ENCODE measurements around the gene PRX. TPM values are rescaled to one million over a fixed set of nuclear protein-coding genes. Genes with fewer than 3 reads are reported as not detected.
A peak's percentile ranks its signal among the peaks of the same experiment; 100 is the strongest.

Gene PRX
- total and polyA plus RNA-seq, 2 of the 13 experiments (the other 11 are each of a cell fraction or from before 2014, with no cell fraction given): 0.66 TPM

DNA sequence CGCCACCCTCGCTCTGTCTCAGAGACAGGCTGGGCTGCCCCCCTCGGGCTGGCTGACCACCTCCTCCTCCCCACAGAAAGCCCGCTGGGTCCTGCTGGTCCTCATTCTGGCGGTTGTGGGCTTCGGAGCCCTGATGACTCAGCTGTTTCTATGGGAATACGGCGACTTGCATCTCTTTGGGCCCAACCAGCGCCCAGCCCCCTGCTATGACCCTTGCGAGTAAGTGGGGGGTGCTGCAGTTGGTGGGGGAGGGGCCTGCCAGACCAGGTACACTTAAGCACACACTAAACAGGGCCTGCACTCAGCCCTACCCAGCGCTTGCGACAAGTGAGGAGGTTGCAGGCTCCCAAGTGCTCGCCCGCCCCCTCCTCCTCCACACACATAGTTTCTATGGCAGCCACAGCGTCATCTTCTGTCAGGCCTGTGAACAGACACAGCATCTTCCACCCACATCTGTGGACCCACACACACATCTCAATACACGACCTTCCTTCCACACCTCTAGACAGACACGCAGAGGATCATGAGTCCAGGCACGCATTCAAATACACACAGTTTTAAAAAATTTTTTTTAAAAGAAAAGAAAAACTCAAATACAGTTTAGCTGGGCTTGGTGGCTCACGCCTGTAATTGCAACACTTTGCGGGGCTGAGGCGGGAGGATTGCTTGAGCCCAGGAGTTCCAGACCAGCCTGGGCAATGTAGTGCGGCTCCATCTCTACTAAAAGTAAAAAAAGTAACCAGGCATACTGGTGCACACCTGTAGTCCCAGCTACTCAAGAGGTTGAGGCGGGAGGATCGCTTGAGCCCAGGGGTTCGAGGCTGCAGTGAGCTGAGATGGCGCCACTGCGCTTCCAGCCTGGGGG, 46.2 kb downstream of the PRX start:
- no TSS peak for BruUV-seq (replicated peaks)

More for the DNA sequence above, 46.2 kb downstream of the PRX start:
- FAIRE-seq: no peak
- peaks cover 3 to 12% of the 10 kb centered on the region in 2 experiments; a peak in 3 of 5 replicates for H3K36me3 ChIP-seq (replicated peaks in 1 of 2; ENCODE audit: control insufficient read depth in 1 of 2, insufficient read depth in 2 of 2, low read length in 2 of 2)
- ChIA-PET POLR2A (no interaction called here), CTCF (ENCODE audit: low intra/inter-chr PET ratio, low total read pairs) (no interaction called here)
- H3K9ac ChIP-seq (ENCODE audit: insufficient read depth, low read depth, low read length): no peak overlapping the region
- intact Hi-C loops (cut with micrococcal nuclease; ENCODE audit: unreplicated experiment): no loop called here
- no peaks in the 10 kb centered on the region for H3K79me2 ChIP-seq (ENCODE audit: insufficient read depth, low read length)
- no peak overlapping the region for H3K4me3 ChIP-seq (replicated peaks in 1 of 3; ENCODE audit: insufficient read depth in 1 of 3, low read depth in 2 of 3, low read length in 3 of 3)
- no peak for TF ChIP-seq ZNF383 (CRISPR knock-in tag; IDR thresholded peaks at IDR 0.05; ENCODE audit: borderline replicate concordance)
- TF ChIP-seq TCF7 (IDR thresholded peaks at IDR 0.05; ENCODE audit: low read depth): no peak
- TF ChIP-seq, protein P1, sequence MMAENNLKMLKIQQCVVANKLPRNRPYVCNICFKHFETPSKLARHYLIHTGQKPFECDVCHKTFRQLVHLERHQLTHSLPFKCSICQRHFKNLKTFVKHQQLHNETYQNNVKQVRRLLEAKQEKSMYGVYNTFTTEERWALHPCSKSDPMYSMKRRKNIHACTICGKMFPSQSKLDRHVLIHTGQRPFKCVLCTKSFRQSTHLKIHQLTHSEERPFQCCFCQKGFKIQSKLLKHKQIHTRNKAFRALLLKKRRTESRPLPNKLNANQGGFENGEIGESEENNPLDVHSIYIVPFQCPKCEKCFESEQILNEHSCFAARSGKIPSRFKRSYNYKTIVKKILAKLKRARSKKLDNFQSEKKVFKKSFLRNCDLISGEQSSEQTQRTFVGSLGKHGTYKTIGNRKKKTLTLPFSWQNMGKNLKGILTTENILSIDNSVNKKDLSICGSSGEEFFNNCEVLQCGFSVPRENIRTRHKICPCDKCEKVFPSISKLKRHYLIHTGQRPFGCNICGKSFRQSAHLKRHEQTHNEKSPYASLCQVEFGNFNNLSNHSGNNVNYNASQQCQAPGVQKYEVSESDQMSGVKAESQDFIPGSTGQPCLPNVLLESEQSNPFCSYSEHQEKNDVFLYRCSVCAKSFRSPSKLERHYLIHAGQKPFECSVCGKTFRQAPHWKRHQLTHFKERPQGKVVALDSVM (CRISPR knock-in tag; IDR thresholded peaks at IDR 0.05): no peak
- TF ChIP-seq ZBTB7B (CRISPR knock-in tag; IDR thresholded peaks at IDR 0.05): no peak
- peak; percentile 42 to 73 for TF ChIP-seq MAFK (conservative IDR thresholded peaks at IDR 0.05 in 1 of 2, IDR thresholded peaks at IDR 0.05 in 1 of 2; ENCODE audit: low read length in 2 of 2)
- TF ChIP-seq AGO2 (optimal IDR thresholded peaks at IDR 0.05; ENCODE audit: low read depth, low read length): no peak
- no peak for TF ChIP-seq ZNF251 (CRISPR knock-in tag; IDR thresholded peaks at IDR 0.05)
- TF ChIP-seq HNRNPLL (IDR thresholded peaks at IDR 0.05; ENCODE audit: low read depth, low read length, poor library complexity, severe bottlenecking): no peak
- TF ChIP-seq NR1H2 (CRISPR knock-in tag; IDR thresholded peaks at IDR 0.05; ENCODE audit: borderline replicate concordance, low read depth): no peak
- no peak for TF ChIP-seq ZNF605 (CRISPR knock-in tag; IDR thresholded peaks at IDR 0.05)
- TF ChIP-seq, protein P2, sequence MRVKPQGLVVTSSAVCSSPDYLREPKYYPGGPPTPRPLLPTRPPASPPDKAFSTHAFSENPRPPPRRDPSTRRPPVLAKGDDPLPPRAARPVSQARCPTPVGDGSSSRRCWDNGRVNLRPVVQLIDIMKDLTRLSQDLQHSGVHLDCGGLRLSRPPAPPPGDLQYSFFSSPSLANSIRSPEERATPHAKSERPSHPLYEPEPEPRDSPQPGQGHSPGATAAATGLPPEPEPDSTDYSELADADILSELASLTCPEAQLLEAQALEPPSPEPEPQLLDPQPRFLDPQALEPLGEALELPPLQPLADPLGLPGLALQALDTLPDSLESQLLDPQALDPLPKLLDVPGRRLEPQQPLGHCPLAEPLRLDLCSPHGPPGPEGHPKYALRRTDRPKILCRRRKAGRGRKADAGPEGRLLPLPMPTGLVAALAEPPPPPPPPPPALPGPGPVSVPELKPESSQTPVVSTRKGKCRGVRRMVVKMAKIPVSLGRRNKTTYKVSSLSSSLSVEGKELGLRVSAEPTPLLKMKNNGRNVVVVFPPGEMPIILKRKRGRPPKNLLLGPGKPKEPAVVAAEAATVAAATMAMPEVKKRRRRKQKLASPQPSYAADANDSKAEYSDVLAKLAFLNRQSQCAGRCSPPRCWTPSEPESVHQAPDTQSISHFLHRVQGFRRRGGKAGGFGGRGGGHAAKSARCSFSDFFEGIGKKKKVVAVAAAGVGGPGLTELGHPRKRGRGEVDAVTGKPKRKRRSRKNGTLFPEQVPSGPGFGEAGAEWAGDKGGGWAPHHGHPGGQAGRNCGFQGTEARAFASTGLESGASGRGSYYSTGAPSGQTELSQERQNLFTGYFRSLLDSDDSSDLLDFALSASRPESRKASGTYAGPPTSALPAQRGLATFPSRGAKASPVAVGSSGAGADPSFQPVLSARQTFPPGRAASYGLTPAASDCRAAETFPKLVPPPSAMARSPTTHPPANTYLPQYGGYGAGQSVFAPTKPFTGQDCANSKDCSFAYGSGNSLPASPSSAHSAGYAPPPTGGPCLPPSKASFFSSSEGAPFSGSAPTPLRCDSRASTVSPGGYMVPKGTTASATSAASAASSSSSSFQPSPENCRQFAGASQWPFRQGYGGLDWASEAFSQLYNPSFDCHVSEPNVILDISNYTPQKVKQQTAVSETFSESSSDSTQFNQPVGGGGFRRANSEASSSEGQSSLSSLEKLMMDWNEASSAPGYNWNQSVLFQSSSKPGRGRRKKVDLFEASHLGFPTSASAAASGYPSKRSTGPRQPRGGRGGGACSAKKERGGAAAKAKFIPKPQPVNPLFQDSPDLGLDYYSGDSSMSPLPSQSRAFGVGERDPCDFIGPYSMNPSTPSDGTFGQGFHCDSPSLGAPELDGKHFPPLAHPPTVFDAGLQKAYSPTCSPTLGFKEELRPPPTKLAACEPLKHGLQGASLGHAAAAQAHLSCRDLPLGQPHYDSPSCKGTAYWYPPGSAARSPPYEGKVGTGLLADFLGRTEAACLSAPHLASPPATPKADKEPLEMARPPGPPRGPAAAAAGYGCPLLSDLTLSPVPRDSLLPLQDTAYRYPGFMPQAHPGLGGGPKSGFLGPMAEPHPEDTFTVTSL (CRISPR knock-in tag; IDR thresholded peaks at IDR 0.05; ENCODE audit: borderline replicate concordance): no peak
- peak; percentile 17; the same call in 1 of the 2 replicates for TF ChIP-seq NFE2L2 (IDR thresholded peaks at IDR 0.05; ENCODE audit: low read length)
- TF ChIP-seq CREB1 (IDR thresholded peaks at IDR 0.05): no peak
- TF ChIP-seq CREB1 (CRISPR knock-in tag; IDR thresholded peaks at IDR 0.05): no peak
- no peak for TF ChIP-seq ZSCAN9 (CRISPR knock-in tag; IDR thresholded peaks at IDR 0.05; ENCODE audit: borderline replicate concordance)
- peak; percentile 64 for TF ChIP-seq RFX5 (IDR thresholded peaks at IDR 0.05; ENCODE audit: low read depth, low read length)
- peak; percentile 52; the same call in 1 of the 2 replicates for TF ChIP-seq MAFF (IDR thresholded peaks at IDR 0.05; ENCODE audit: low read depth, low read length)
- no peak for TF ChIP-seq NFKBIZ (CRISPR knock-in tag; IDR thresholded peaks at IDR 0.05)
- WGBS (ENCODE audit: low lambda C conversion rate): 98% methylated on average over 17 of the region's 27 CpGs
- no peak overlapping the region for H3K4me2 ChIP-seq (ENCODE audit: low read depth, low read length)
- no peaks in the 10 kb centered on the region for H4K20me1 ChIP-seq (ENCODE audit: insufficient read depth, low read length)
- H3K27ac ChIP-seq (ENCODE audit: extremely low read length, insufficient read depth, low read length): no peak overlapping the region
- H3K27me3 ChIP-seq (ENCODE audit: control insufficient read depth in 1 of 2, insufficient read depth in 2 of 2, low read length in 2 of 2): no peaks in the 10 kb centered on the region
- DNase-seq (ENCODE audit: low spot score): no peak
- no peak for ATAC-seq
- H3K9me3 ChIP-seq (ENCODE audit: low read length): no peaks in the 10 kb centered on the region
- H3K4me1 ChIP-seq (ENCODE audit: insufficient read depth, low read length): no peaks in the 10 kb centered on the region
- in situ Hi-C loops (cut with HindIII; ENCODE audit: extremely low pct_ligation_motif_present, low pct_unique_long_range_greater_than_20kb): no loop called here
- H2AFZ ChIP-seq (ENCODE audit: low read length): no peak overlapping the region

Measured in HepG2 (cell line).